ENCODE measurements around the gene ACYP1.
A peak's percentile ranks its signal among the peaks of the same experiment; 100 is the strongest.

Gene ACYP1

GRCh38 chr14:75040507-75040906 is 23.3 kb downstream of the ACYP1 start:
- no peak for ATAC-seq

- ATAC-seq = no peak
Measured at GRCh38 chr14:75032939-75033338, 30.9 kb downstream of the ACYP1 start.

- no peak for ATAC-seq
Measured at GRCh38 chr14:75030147-75030546, 33.7 kb downstream of the ACYP1 start.

- no peak for ATAC-seq
Measured at GRCh38 chr14:75025876-75026275, 37.9 kb downstream of the ACYP1 start.

GRCh38 chr14:75025082-75025481 is 38.7 kb downstream of the ACYP1 start:
- no peak for ATAC-seq

GRCh38 chr14:75023108-75023507 is 40.7 kb downstream of the ACYP1 start:
- ATAC-seq = no peak

GRCh38 chr14:75022655-75023054 is 41.2 kb downstream of the ACYP1 start:
- no peak for ATAC-seq

GRCh38 chr14:75018694-75019093 is 45.1 kb downstream of the ACYP1 start:
- ATAC-seq = no peak

- no peak for ATAC-seq
Measured at GRCh38 chr14:75016815-75017214, 47.0 kb downstream of the ACYP1 start.

GRCh38 chr14:75015496-75015895 is 48.3 kb downstream of the ACYP1 start:
- no peak for ATAC-seq

- ATAC-seq = no peak
Measured at GRCh38 chr14:75013290-75013689, 50.5 kb downstream of the ACYP1 start.

- ATAC-seq = peak; percentile 63 to 86
Measured at GRCh38 chr14:75011356-75011994, 52.3 kb downstream of the ACYP1 start.

- no peak for ATAC-seq
Measured at GRCh38 chr14:75010472-75011093, 53.2 kb downstream of the ACYP1 start.

- no peak for ATAC-seq
Measured at GRCh38 chr14:75009176-75009575, 54.6 kb downstream of the ACYP1 start.

GRCh38 chr14:75005357-75005756 is 58.5 kb downstream of the ACYP1 start:
- no peak for ATAC-seq

GRCh38 chr14:75003250-75004027 is 60.4 kb downstream of the ACYP1 start:
- ATAC-seq = no peak

All from activated CD4-positive, CD25-positive, alpha-beta regulatory T cell treated with anti-CD3 and anti-CD28 coated beads, Interleukin-2, amount 50 U/mL, for 24 hours (primary cell).